Sigmoid colon (tissue), 7 donors: ENCODE measurements around the gene OR2J1. TPM values are rescaled to one million over a fixed set of nuclear protein-coding genes. Genes with fewer than 3 reads are reported as not detected.
"Not testable (repeated sequence)": the region's sequence is repeated elsewhere in the genome, so short reads cannot be mapped to it uniquely, and the experiment has no call there.

Experiments used
- DNase-seq: peaks from one replicate; pipeline ENCODE4 v3.0.0-alpha.2; 2019
- H3K27ac ChIP-seq, 4 donors: fragments of 200-600 bp; sonication (generic); one replicate each; pipeline ENCODE4 v1.5.1; 2016 to 2019; ENCODE audit warnings: mild to moderate bottlenecking in 1 of 4
- H3K27me3 ChIP-seq, 3 donors: fragments of 200-600 bp; sonication (generic); one replicate each; pipeline ENCODE4 v1.5.1; 2019; ENCODE audit warnings: mild to moderate bottlenecking in 1 of 3
- H3K36me3 ChIP-seq, 4 donors: fragments of 200-600 bp; sonication (generic); one replicate each; pipeline ENCODE4 v1.5.1; 2016 to 2019
- H3K4me1 ChIP-seq, 4 donors: fragments of 200-600 bp; sonication (generic); one replicate each; pipeline ENCODE4 v1.5.1; 2017 to 2019
- H3K4me3 ChIP-seq, 4 donors: fragments of 200-600 bp; sonication (generic); one replicate each; pipeline ENCODE4 v1.5.1; 2017 to 2019; ENCODE audit warnings: mild to moderate bottlenecking in 2 of 4, moderate library complexity in 1 of 4
- H3K9me3 ChIP-seq, 4 donors: fragments of 200-600 bp in 3 of 4; sonication (generic) in 3 of 4; one replicate each; pipeline versions ENCODE4 v1.5.1 to v1.6.1; 2013 to 2019
- EP300 ChIP-seq, 4 donors: sonication (generic); formaldehyde crosslinking; IDR thresholded peaks; one replicate each; pipeline ENCODE4 v1.6.1; 2017; ENCODE audit warnings: antibody characterized with exemption in 4 of 4
- POLR2A ChIP-seq, 2 donors: fragments of 450-650 bp; IDR thresholded peaks; one replicate each; pipeline ENCODE4 v1.6.1; 2016; ENCODE audit warnings: antibody characterized with exemption in 2 of 2, mild to moderate bottlenecking in 2 of 2, moderate library complexity in 2 of 2
- POLR2AphosphoS5 ChIP-seq, 4 donors: sonication (generic); formaldehyde crosslinking; IDR thresholded peaks; one replicate each; pipeline ENCODE4 v1.6.1; 2017; ENCODE audit warnings: antibody characterized with exemption in 4 of 4
- WGBS, 2 donors: extraction: QIAGEN DNeasy Blood & Tissue Kit; methylation state at CpG; one replicate each; pipeline ENCODE4 v1.1.7; 2013; 5-methylcytosine and 5-hydroxymethylcytosine counted together
- intact Hi-C: fragments of 100-400 bp; cut with DNase I; formaldehyde crosslinking; loops from one replicate; pipeline ENCODE4 v1.15.1; 2023
- polyA plus RNA-seq, 3 donors: library from polyadenylated mRNA; stranded (reverse); fragments of 200-250 nt; gene quantifications; one replicate each; pipeline ENCODE4 v1.2.3, GENCODE V29; 2013
- total RNA-seq, 4 donors: library from RNA; depleted of rRNA; stranded (reverse); fragments of >200 nt; gene quantifications; one replicate each; pipeline ENCODE4 v1.1.0, GENCODE V29; 2016
- TF ChIP-seq, protein P1 (sequence below), 4 experiments: fragments of 450-650 bp in 3 of 4; fragments of 200-600 bp in 1 of 4; IDR thresholded peaks; one replicate each; pipeline ENCODE4 v1.5.1; 2016 to 2019; ENCODE audit warnings: antibody characterized with exemption in 4 of 4, mild to moderate bottlenecking in 3 of 4, moderate library complexity in 2 of 4
- donor health status: healthy with polysubstance abuse.
- donor health status: Bipolar disorder and iron deficiency.
- donor health status: healthy.

Gene OR2J1
- total and polyA plus RNA-seq, 7 donors = not detected

GRCh38 chr6:29112135-29112534 is 12.8 kb downstream of the OR2J1 start:
- Histone ChIP-seq H3K4me1 (no peaks in the 10 kb centered on the region), H3K27ac (no peak overlapping the region), H3K36me3 (no peaks in the 10 kb centered on the region), H3K4me3 (no peak overlapping the region), H3K27me3 (no peaks in the 10 kb centered on the region), H3K9me3 (no peaks in the 10 kb centered on the region)
- intact Hi-C loops = no loop called here
- 71 to 75% methylated on average over 7 of the region's 7 CpGs for WGBS, 2 donors
- DNase-seq = no peak
- TF ChIP-seq POLR2A (IDR thresholded peaks at IDR 0.05) (no peak), POLR2AphosphoS5 (IDR thresholded peaks at IDR 0.05) (no peak), EP300 (IDR thresholded peaks at IDR 0.05) (no peak)
- TF ChIP-seq, protein P1, sequence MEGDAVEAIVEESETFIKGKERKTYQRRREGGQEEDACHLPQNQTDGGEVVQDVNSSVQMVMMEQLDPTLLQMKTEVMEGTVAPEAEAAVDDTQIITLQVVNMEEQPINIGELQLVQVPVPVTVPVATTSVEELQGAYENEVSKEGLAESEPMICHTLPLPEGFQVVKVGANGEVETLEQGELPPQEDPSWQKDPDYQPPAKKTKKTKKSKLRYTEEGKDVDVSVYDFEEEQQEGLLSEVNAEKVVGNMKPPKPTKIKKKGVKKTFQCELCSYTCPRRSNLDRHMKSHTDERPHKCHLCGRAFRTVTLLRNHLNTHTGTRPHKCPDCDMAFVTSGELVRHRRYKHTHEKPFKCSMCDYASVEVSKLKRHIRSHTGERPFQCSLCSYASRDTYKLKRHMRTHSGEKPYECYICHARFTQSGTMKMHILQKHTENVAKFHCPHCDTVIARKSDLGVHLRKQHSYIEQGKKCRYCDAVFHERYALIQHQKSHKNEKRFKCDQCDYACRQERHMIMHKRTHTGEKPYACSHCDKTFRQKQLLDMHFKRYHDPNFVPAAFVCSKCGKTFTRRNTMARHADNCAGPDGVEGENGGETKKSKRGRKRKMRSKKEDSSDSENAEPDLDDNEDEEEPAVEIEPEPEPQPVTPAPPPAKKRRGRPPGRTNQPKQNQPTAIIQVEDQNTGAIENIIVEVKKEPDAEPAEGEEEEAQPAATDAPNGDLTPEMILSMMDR (IDR thresholded peaks at IDR 0.05) = no peak

- H3K36me3 ChIP-seq, H3K4me1 ChIP-seq, H3K9me3 ChIP-seq, H3K4me3 ChIP-seq, H3K27me3 ChIP-seq, DNase-seq, intact Hi-C loops, H3K27ac ChIP-seq: not testable (repeated sequence)
- 94 to 95% methylated on average over 1 of the region's 3 CpGs for WGBS, 2 donors
Measured at GRCh38 chr6:29114964-29115363, 15.7 kb downstream of the OR2J1 start.

GRCh38 chr6:29129326-29130012 is 30.2 kb downstream of the OR2J1 start:
- intact Hi-C loops = no loop called here
- Histone ChIP-seq H3K4me1 (no peaks in the 10 kb centered on the region), H3K4me3 (no peak overlapping the region), H3K36me3 (no peaks in the 10 kb centered on the region), H3K9me3 (no peaks in the 10 kb centered on the region), H3K27me3 (no peaks in the 10 kb centered on the region), H3K27ac (no peak overlapping the region)
- no peak for DNase-seq
- WGBS, 2 donors = 78 to 79% methylated on average over 15 of the region's 15 CpGs
- TF ChIP-seq POLR2AphosphoS5 (IDR thresholded peaks at IDR 0.05) = no peak
- no peak for TF ChIP-seq EP300 (IDR thresholded peaks at IDR 0.05)

GRCh38 chr6:29130644-29131043 is 31.4 kb downstream of the OR2J1 start:
- Histone ChIP-seq H3K4me3 (no peak overlapping the region), H3K27ac (no peak overlapping the region), H3K36me3 (no peaks in the 10 kb centered on the region), H3K27me3 (no peaks in the 10 kb centered on the region), H3K9me3 (no peaks in the 10 kb centered on the region), H3K4me1 (no peaks in the 10 kb centered on the region)
- 87 to 88% methylated on average over 4 of the region's 4 CpGs for WGBS, 2 donors
- no peak for DNase-seq
- TF ChIP-seq POLR2AphosphoS5 (IDR thresholded peaks at IDR 0.05) = no peak
- TF ChIP-seq POLR2A (IDR thresholded peaks at IDR 0.05) = no peak
- TF ChIP-seq EP300 (IDR thresholded peaks at IDR 0.05) = no peak
- TF ChIP-seq, protein P1 (IDR thresholded peaks at IDR 0.05) = no peak
- intact Hi-C loops = no loop called here

DNA sequence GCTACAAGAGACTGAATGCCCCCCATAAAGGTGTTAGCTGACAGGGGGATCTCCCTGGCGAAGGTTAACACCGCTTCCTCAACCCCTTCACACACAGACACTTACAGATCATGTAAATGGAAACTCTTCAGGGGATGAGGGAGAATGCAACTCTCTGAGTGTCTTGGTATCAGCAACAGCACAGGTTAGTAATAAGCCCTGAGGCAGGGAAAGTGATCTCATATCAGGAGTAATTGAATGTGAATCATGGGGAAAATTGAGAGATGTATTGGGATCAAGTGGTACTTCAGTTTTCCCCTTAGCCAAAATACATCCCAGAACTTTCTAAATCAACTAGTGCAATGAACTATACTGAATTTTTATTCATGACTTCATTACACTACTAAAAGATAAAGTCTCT is 32.4 kb downstream of the OR2J1 start:
- H3K27ac ChIP-seq = no peak overlapping the region
- no peak for TF ChIP-seq POLR2AphosphoS5 (IDR thresholded peaks at IDR 0.05)
- TF ChIP-seq, protein P1 (IDR thresholded peaks at IDR 0.05) = no peak
- no peak for TF ChIP-seq POLR2A (IDR thresholded peaks at IDR 0.05)
- no peak for TF ChIP-seq EP300 (IDR thresholded peaks at IDR 0.05)
- no peak for DNase-seq
- no peak overlapping the region for H3K4me3 ChIP-seq
- no peaks in the 10 kb centered on the region for H3K27me3 ChIP-seq
- no peaks in the 10 kb centered on the region for H3K4me1 ChIP-seq
- intact Hi-C loops = no loop called here
- no peaks in the 10 kb centered on the region for H3K36me3 ChIP-seq
- WGBS, 2 donors = 73 to 86% methylated on average over 2 of the region's 2 CpGs
- H3K9me3 ChIP-seq = no peaks in the 10 kb centered on the region

DNA sequence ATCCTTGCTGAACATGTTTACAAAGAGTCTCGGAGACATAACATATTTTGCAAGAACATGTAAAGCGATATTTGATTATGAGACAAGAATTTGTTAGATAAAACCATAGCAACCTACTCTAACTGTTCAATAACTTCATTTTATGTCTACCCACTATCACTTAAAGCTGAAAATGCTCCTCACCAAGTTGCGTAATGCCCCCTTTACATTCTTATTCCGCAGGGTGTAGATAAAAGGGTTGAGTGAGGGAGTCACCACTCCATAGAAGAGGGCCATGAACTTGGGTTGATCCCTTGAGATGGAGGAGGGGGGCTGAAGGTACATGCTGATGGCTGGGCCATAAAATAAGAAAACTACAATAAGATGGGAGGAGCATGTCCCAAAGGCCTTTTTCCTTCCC is 38.4 kb downstream of the OR2J1 start:
- Histone ChIP-seq H3K27ac (no peak overlapping the region), H3K9me3 (no peaks in the 10 kb centered on the region), H3K27me3 (no peaks in the 10 kb centered on the region), H3K36me3 (no peaks in the 10 kb centered on the region), H3K4me1 (no peaks in the 10 kb centered on the region), H3K4me3 (no peak overlapping the region)
- no peak for DNase-seq
- 89 to 90% methylated on average over 4 of the region's 4 CpGs for WGBS, 2 donors
- TF ChIP-seq, protein P1 (IDR thresholded peaks at IDR 0.05) = no peak
- TF ChIP-seq POLR2A (IDR thresholded peaks at IDR 0.05) (no peak), EP300 (IDR thresholded peaks at IDR 0.05) (no peak), POLR2AphosphoS5 (IDR thresholded peaks at IDR 0.05) (no peak)
- intact Hi-C loops = no loop called here
